WERI-Rb-1 (cell line): ENCODE measurements around the gene HOXC11.

Source experiments
- DNase-seq: peaks from one replicate; pipeline ENCODE4 v3.0.0-alpha.2; 2020
- H3K27ac ChIP-seq: fragments of 250-450 bp; sonication (Bioruptor Pico); 2 replicates; pipeline ENCODE4 v1.5.1; 2020; ENCODE audit warnings: mild to moderate bottlenecking, moderate library complexity
- H3K27me3 ChIP-seq: fragments of 250-450 bp; sonication (Bioruptor Pico); 2 replicates; pipeline ENCODE4 v1.5.1; 2021; ENCODE audit warnings: mild to moderate bottlenecking, low read depth, moderate library complexity; ENCODE audit not compliant: insufficient read depth, severe bottlenecking
- H3K36me3 ChIP-seq: fragments of 250-450 bp; sonication (Bioruptor Pico); 2 replicates; pipeline ENCODE4 v1.5.1; 2020; ENCODE audit warnings: mild to moderate bottlenecking, moderate library complexity
- H3K4me3 ChIP-seq: 2 replicates; pipeline ENCODE4 v1.5.1; 2011; ENCODE audit warnings: low read depth, mild to moderate bottlenecking, control low read depth, low read length
- H3K9me3 ChIP-seq: fragments of 250-450 bp; sonication (Bioruptor Pico); 2 replicates; pipeline ENCODE4 v1.5.1; 2021; ENCODE audit warnings: mild to moderate bottlenecking, moderate library complexity; ENCODE audit not compliant: severe bottlenecking
- TF ChIP-seq, protein P1 (sequence below): IDR thresholded peaks from 2 replicates; pipeline ENCODE4 v1.5.1; 2011; ENCODE audit warnings: low read depth, mild to moderate bottlenecking, control low read depth, inconsistent platforms, low read length

HOXC11 gene

DNA sequence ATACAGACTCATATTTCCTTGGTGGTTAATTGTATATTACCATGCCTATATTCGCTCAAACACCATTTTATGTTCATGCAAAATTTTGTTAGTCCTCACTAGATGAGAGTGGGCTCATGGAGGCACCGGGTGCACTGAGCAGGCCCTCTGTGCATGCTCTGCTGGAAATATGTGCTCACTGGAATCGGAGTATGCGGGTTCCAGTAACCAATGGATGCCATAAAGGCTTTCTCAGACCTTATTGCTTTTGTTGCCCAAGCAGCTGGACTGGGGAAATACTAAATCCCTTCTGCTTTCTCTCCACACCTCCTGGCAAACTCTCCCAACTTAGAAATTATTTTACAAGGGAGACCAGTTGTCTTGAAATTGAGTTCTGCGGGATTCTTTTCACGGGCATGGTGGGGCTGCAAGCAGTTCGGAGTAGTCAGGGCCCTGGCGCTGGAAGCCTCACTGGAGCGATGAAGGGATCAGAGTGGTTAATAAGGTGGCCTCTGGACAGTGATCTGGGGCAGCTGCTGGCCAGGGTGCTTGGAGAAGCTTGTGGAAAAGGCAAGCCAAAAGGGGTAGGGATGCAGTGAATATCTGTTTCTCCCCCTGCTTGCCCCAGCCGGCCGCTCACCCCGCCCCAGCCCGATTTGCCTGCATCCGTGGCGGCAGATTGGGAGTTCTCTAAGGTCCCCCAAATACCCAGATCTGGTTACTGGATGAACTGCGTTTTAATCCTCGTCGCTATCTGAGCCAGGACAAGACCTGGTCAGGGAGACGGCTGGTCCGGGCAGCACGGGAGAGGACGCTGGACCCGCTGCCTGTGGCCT is 47.9 kb downstream of the HOXC11 start:
- peak overlapping the region; percentile 73 for H3K4me3 ChIP-seq

DNA sequence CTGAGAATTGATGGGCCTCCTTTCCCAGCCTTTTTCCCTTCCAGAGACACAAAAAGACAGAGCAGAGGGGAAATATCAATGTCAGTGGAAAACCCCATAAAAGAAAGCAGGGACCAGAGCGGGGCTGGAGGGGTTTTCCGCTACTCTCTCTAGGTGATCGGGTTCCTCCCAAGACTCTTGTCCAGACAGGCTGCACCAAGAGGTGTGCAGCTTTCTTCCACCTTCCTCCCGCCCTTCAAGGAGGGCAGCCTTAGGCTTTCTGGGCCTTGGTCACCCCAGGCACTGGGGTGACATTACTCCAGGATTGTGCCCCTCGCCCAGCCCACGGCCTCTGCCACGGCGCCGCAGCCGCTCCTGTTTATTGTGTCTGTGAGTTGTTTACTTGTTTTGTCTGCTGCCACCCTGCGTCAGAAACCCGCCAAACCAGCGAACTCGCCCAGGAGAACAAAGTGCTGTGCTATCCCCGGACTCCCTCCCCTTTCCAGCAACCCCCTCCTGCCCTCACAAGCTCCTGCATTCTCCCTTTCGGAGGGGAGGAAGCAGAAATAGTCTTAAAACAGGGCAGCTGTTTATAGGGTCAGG is 48.6 kb downstream of the HOXC11 start:
- Histone ChIP-seq H3K36me3 (no peaks in the 10 kb centered on the region; the same call in 1 of the 2 replicates), H3K27me3 (no peaks in the 10 kb centered on the region), H3K27ac (peak overlapping the region; percentile 97), H3K4me3 (peak overlapping the region; percentile 73), H3K9me3 (no peaks in the 10 kb centered on the region)
- TF ChIP-seq, protein P1, sequence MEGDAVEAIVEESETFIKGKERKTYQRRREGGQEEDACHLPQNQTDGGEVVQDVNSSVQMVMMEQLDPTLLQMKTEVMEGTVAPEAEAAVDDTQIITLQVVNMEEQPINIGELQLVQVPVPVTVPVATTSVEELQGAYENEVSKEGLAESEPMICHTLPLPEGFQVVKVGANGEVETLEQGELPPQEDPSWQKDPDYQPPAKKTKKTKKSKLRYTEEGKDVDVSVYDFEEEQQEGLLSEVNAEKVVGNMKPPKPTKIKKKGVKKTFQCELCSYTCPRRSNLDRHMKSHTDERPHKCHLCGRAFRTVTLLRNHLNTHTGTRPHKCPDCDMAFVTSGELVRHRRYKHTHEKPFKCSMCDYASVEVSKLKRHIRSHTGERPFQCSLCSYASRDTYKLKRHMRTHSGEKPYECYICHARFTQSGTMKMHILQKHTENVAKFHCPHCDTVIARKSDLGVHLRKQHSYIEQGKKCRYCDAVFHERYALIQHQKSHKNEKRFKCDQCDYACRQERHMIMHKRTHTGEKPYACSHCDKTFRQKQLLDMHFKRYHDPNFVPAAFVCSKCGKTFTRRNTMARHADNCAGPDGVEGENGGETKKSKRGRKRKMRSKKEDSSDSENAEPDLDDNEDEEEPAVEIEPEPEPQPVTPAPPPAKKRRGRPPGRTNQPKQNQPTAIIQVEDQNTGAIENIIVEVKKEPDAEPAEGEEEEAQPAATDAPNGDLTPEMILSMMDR: 0 out of 2 replicates have a peak, but pooled peaks have one; percentile 39
- DNase-seq: peak; percentile 76

More for the DNA sequence above, 47.9 kb downstream of the HOXC11 start:
- peak overlapping the region; percentile 97 for H3K27ac ChIP-seq
- peak; percentile 74 for DNase-seq
- H3K27me3 ChIP-seq: no peaks in the 10 kb centered on the region
- no peaks in the 10 kb centered on the region for H3K9me3 ChIP-seq
- H3K36me3 ChIP-seq: no peaks in the 10 kb centered on the region; the same call in 1 of the 2 replicates
- TF ChIP-seq, protein P1: no peak

DNA sequence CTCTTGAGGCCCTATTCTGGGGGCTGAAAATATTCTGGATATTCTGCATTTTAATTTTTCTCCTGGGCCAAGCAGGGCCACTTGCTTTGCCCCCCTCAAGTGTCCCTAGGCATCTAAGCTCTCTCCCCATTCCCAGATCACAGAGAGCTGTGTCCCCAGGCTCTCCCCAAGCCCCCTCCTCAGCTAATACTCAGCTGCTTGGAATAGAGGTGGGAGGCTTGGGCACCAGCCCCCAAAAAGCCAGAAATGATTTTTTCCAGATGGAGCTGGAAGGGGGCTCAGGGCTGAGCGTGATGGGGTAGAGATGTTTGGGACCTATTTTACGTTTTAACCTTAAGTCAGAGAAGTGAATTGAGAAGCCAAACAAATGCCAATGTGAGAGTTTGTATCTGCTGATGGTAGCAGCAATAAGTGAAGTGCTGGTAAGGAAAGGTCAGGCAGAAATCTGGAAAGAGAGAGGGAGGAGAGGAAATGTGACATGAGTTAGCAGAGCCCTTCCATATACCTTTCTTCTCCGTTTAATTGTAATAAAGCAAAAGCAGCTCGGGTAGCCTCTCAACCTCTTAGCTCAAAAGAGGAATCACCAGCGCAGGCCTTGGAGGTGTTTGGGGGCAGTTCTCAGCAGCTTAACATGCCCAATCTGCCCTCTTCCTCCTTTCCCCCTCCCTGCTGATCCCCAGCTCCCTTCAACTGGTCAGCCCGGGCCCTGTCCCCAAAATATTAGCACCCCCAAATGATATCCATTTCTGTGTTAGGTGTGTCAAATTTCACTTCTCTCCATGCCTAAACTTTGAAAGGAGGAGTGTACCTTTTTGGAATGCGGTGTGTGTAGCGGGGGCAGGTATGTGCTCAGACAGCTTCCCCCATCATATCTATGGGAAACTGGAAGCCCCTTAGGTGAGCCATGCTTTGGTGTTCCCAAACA is 50.3 kb downstream of the HOXC11 start:
- TF ChIP-seq, protein P1: no peak
- Histone ChIP-seq H3K36me3 (no peaks in the 10 kb centered on the region; the same call in 1 of the 2 replicates), H3K9me3 (no peaks in the 10 kb centered on the region), H3K27me3 (no peaks in the 10 kb centered on the region), H3K4me3 (peak overlapping the region; percentile 33), H3K27ac (peak overlapping the region; percentile 97)
- DNase-seq: no peak

DNA sequence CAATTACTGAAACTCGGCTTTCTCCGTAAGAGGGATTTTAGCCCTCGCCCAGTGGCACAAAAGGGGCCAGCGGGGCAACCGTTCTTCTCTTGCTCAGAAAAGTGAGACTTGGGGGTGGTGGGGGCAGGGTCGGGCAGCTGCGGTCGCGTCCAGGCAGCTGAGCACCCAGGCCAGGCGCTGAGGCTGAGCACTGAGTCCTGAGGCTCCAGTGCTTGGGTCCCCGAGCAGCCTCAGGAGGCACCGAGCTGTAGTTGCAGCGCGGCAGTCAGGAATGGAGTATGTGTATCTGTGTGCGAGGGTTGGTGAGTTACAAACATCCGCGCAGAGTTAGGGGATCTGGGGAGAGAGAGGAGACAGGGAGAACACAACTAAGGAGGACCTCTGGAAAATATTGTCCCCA is 51.2 kb downstream of the HOXC11 start:
- DNase-seq: peak; percentile 58
- Histone ChIP-seq H3K9me3 (no peaks in the 10 kb centered on the region), H3K36me3 (no peaks in the 10 kb centered on the region; the same call in 1 of the 2 replicates), H3K27me3 (no peaks in the 10 kb centered on the region), H3K4me3 (peak overlapping the region; percentile 33), H3K27ac (peak overlapping the region; percentile 97)
- TF ChIP-seq, protein P1: no peak

DNA sequence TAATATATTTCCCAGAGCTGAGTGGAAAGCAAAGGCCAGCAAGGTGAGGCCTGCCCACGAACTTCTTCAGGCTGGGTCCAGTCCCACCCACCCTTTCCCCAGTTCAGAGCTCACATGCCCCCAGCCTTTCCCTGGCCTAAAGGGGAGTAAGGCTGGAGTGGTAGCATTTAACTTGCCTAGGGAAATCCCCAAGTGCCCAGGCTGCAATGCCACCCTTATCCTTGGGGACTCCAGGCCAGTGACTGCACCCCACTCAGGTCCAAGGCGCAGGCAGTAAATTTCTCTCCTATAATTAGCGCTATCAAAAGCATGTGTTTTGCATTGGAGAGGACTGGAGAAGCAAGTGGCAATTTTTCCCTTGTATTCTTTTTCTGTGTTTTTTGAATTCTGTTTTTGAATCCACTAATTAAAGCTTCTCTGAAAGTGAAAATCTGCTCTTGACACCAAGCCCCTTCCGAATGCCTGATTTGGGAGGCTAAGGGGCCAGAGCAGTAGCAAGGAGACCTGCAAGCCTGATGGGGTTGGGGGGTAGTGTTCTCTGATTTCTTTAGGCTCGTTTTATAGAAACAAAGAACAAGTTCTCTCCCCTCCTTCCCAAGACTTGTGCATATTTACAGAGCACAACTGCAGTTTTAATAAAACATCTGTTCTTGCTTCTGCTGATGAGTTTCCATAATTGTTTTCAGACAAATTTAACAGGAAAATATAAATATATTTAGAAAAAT is 51.8 kb downstream of the HOXC11 start:
- Histone ChIP-seq H3K27ac (peak overlapping the region; percentile 97), H3K36me3 (no peaks in the 10 kb centered on the region; the same call in 1 of the 2 replicates), H3K9me3 (no peaks in the 10 kb centered on the region), H3K4me3 (no peak overlapping the region; the same call in 1 of the 2 replicates), H3K27me3 (no peaks in the 10 kb centered on the region)
- TF ChIP-seq, protein P1: no peak
- DNase-seq: no peak
